GM21390 (cell line): ENCODE data around the gene SNX33.
"Not testable (repeated sequence)": the region's sequence is repeated elsewhere in the genome, so short reads cannot be mapped to it uniquely, and the experiment has no call there.

Source experiments
- ATAC-seq: cut with Tn5 transposase; IDR thresholded peaks from one replicate; pipeline ENCODE4 v1.9.1; 2021; ENCODE audit not compliant: unreplicated experiment

The SNX33 gene

GRCh38 chr15:75659928-75660645, 12.4 kb downstream of the SNX33 start:
- no peak for ATAC-seq

- no peak for ATAC-seq
Measured at GRCh38 chr15:75661100-75661755, 13.5 kb downstream of the SNX33 start.

GRCh38 chr15:75661756-75662140, 14.0 kb downstream of the SNX33 start:
- no peak for ATAC-seq

GRCh38 chr15:75662823-75663519, 15.3 kb downstream of the SNX33 start:
- no peak for ATAC-seq

- ATAC-seq: no peak
Measured at GRCh38 chr15:75663931-75664421, 16.3 kb downstream of the SNX33 start.

GRCh38 chr15:75666823-75667501, 19.2 kb downstream of the SNX33 start:
- no peak for ATAC-seq

GRCh38 chr15:75669191-75669878, 21.6 kb downstream of the SNX33 start:
- ATAC-seq: no peak

GRCh38 chr15:75669879-75670212, 22.1 kb downstream of the SNX33 start:
- no peak for ATAC-seq

- ATAC-seq: no peak
Measured at GRCh38 chr15:75671730-75672602, 24.3 kb downstream of the SNX33 start.

GRCh38 chr15:75672646-75673425, 25.1 kb downstream of the SNX33 start:
- ATAC-seq: no peak

GRCh38 chr15:75673426-75674235, 25.9 kb downstream of the SNX33 start:
- no peak for ATAC-seq

- no peak for ATAC-seq
Measured at GRCh38 chr15:75674366-75674765, 26.7 kb downstream of the SNX33 start.

GRCh38 chr15:75675579-75676404, 28.1 kb downstream of the SNX33 start:
- no peak for ATAC-seq

GRCh38 chr15:75676688-75677464, 29.2 kb downstream of the SNX33 start:
- ATAC-seq: no peak

GRCh38 chr15:75677465-75678323, 30.0 kb downstream of the SNX33 start:
- no peak for ATAC-seq

- not testable (repeated sequence) for ATAC-seq
Measured at GRCh38 chr15:75678324-75678690, 30.6 kb downstream of the SNX33 start.
